A673 (cell line): ENCODE results near the gene ADAMTS10.

Experiments
- CTCF ChIP-seq: fragments of 300-800, 200-600 bp; sonication (generic); conservative IDR thresholded peaks from 2 replicates; pipeline ENCODE4 v1.5.1; 2017; ENCODE audit warnings: low read depth, mild to moderate bottlenecking, antibody characterized with exemption, low read length, moderate library complexity, mixed read lengths
- EZH2 ChIP-seq: fragments of 200-600 bp; sonication (generic); IDR thresholded peaks from 2 replicates; pipeline ENCODE4 v1.6.1; 2017; ENCODE audit warnings: borderline replicate concordance, low read depth, mild to moderate bottlenecking, mixed read lengths, antibody characterized with exemption, low read length; ENCODE audit not compliant: poor library complexity, severe bottlenecking

- TF ChIP-seq CTCF = no peak
- TF ChIP-seq EZH2 = no peak
Observed at GRCh38 chr19:8657869-8658268, 47.4 kb upstream of the ADAMTS10 start.
